WTC11 (cell line): ENCODE results near the gene SLC12A6. TPM values are rescaled to one million over a fixed set of nuclear protein-coding genes. Genes with fewer than 3 reads are reported as not detected.

ENCODE experiments used
- ATAC-seq: fragments of 200-7000 bp; cut with Tn5 transposase; 2 replicates; pipeline ENCODE4 v1.10.0; 2021; ENCODE audit warnings: mild to moderate bottlenecking, moderate library complexity
- CTCF ChIA-PET: fragments of 300-600 bp; sonication (Branson Sonifier 250); formaldehyde crosslinking; loops from one replicate; lab custom pipeline; 2021; ENCODE audit warnings: antibody characterized with exemption; lab: Charles Lee
- POLR2A ChIA-PET: fragments of 350-600 bp; sonication (Branson Sonifier 250); formaldehyde crosslinking; loops from one replicate; lab custom pipeline; 2021; ENCODE audit warnings: antibody characterized with exemption; lab: Charles Lee
- DNase-seq: peaks from one replicate; pipeline ENCODE4 v3.0.0; 2021; ENCODE audit warnings: low spot score
- H3K27ac Mint-ChIP-seq: 2 replicates; pipeline ENCODE4 v1.8.0; 2021; ENCODE audit warnings: mixed read lengths
- H3K27me3 Mint-ChIP-seq: 2 replicates; pipeline ENCODE4 v1.8.0; 2021; ENCODE audit warnings: low read depth, mild to moderate bottlenecking, moderate library complexity, mixed read lengths
- H3K36me3 Mint-ChIP-seq: 2 replicates; pipeline ENCODE4 v1.8.0; 2021; ENCODE audit warnings: mixed read lengths
- H3K4me1 Mint-ChIP-seq: 2 replicates; pipeline ENCODE4 v1.8.0; 2022; ENCODE audit warnings: mixed read lengths
- H3K4me3 Mint-ChIP-seq: 2 replicates; pipeline ENCODE4 v1.8.0; 2021; ENCODE audit warnings: mild to moderate bottlenecking, moderate library complexity, mixed read lengths
- H3K9me3 Mint-ChIP-seq: 2 replicates; pipeline ENCODE4 v1.8.0; 2021; ENCODE audit warnings: mixed read lengths
- MXD4 ChIP-seq: fragments of 250-450 bp; sonication (Bioruptor Pico); IDR thresholded peaks from 2 replicates; pipeline ENCODE4 v1.8.0; 2021; ENCODE audit warnings: mild to moderate bottlenecking, moderate library complexity, borderline replicate concordance
- NFYB ChIP-seq: sonication (generic); formaldehyde crosslinking; conservative IDR thresholded peaks from 2 replicates; pipeline ENCODE4 v1.8.0; 2022; ENCODE audit warnings: low read depth, missing genetic modification reagents
- NR2C2 ChIP-seq: sonication (generic); formaldehyde crosslinking; IDR thresholded peaks from 2 replicates; pipeline ENCODE4 v1.8.0; 2022; ENCODE audit warnings: mild to moderate bottlenecking, missing genetic modification reagents
- RELA ChIP-seq: sonication (generic); formaldehyde crosslinking; IDR thresholded peaks from 2 replicates; pipeline ENCODE4 v1.8.1; 2022; ENCODE audit warnings: missing genetic modification reagents, mild to moderate bottlenecking, borderline replicate concordance
- ZBTB21 ChIP-seq: sonication (generic); formaldehyde crosslinking; IDR thresholded peaks from 2 replicates; pipeline ENCODE4 v1.8.1; 2023; ENCODE audit warnings: mild to moderate bottlenecking, missing genetic modification reagents, borderline replicate concordance
- ZNF232 ChIP-seq: sonication (generic); formaldehyde crosslinking; IDR thresholded peaks from 2 replicates; pipeline ENCODE4 v1.8.0; 2022; ENCODE audit warnings: mild to moderate bottlenecking, missing genetic modification reagents
- ZNF671 ChIP-seq: fragments of 250-450 bp; sonication (Bioruptor Pico); IDR thresholded peaks from 2 replicates; pipeline ENCODE4 v1.8.0; 2021; ENCODE audit warnings: mild to moderate bottlenecking
- total RNA-seq: library from RNA; stranded (reverse); gene quantifications from 3 replicates; pipeline ENCODE4 v1.2.3, GENCODE V29; 2021
- TF ChIP-seq, protein P1 (sequence below): sonication (generic); formaldehyde crosslinking; IDR thresholded peaks from 2 replicates; pipeline ENCODE4 v1.8.1; 2023; ENCODE audit warnings: mild to moderate bottlenecking, missing genetic modification reagents, borderline replicate concordance
- TF ChIP-seq, protein P2 (sequence below): sonication (generic); formaldehyde crosslinking; IDR thresholded peaks from 2 replicates; pipeline ENCODE4 v1.8.0; 2023; ENCODE audit warnings: mild to moderate bottlenecking, missing genetic modification reagents
- TF ChIP-seq, protein P3 (sequence below): sonication (generic); formaldehyde crosslinking; IDR thresholded peaks from 2 replicates; pipeline ENCODE4 v1.8.1; 2022; ENCODE audit warnings: low read depth, mild to moderate bottlenecking, moderate library complexity, missing genetic modification reagents, borderline replicate concordance
- TF ChIP-seq, protein P4 (sequence below): sonication (generic); formaldehyde crosslinking; IDR thresholded peaks from 2 replicates; pipeline ENCODE4 v1.8.1; 2023; ENCODE audit warnings: mild to moderate bottlenecking, missing genetic modification reagents
- TF ChIP-seq, protein P5 (sequence below): sonication (generic); formaldehyde crosslinking; IDR thresholded peaks from 2 replicates; pipeline ENCODE4 v1.8.0; 2022; ENCODE audit warnings: mild to moderate bottlenecking, missing genetic modification reagents
- TF ChIP-seq, protein P6 (sequence below): sonication (generic); formaldehyde crosslinking; IDR thresholded peaks from 2 replicates; pipeline ENCODE4 v1.8.1; 2023; ENCODE audit warnings: mild to moderate bottlenecking, missing genetic modification reagents, moderate library complexity
- TF ChIP-seq, protein P7 (sequence below): sonication (generic); formaldehyde crosslinking; IDR thresholded peaks from 2 replicates; pipeline ENCODE4 v1.8.0; 2022; ENCODE audit warnings: missing genetic modification reagents

SLC12A6 gene
- total RNA-seq, 1 experiment from 2014 or later: 16.2 TPM

DNA sequence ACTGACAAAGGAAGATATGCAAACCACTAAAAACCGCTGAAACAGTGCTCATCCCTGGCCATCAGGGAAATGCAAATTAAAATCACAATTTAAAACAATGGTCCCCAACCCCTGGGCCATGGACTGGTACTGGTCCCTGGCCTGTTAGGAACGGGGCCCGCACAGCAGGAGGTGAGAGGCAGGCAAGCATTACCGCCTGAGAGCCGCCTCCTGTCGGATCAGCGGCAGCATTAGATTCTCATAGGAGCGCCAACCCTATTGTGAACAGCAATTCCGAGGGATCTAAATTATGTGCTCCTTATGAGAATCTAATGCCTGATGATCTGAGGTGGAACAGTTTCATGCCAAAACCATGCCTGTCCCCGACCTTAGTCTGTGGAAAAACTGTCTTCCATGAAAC, 14.4 kb downstream of the SLC12A6 start (continued):
- TF ChIP-seq, protein P1, sequence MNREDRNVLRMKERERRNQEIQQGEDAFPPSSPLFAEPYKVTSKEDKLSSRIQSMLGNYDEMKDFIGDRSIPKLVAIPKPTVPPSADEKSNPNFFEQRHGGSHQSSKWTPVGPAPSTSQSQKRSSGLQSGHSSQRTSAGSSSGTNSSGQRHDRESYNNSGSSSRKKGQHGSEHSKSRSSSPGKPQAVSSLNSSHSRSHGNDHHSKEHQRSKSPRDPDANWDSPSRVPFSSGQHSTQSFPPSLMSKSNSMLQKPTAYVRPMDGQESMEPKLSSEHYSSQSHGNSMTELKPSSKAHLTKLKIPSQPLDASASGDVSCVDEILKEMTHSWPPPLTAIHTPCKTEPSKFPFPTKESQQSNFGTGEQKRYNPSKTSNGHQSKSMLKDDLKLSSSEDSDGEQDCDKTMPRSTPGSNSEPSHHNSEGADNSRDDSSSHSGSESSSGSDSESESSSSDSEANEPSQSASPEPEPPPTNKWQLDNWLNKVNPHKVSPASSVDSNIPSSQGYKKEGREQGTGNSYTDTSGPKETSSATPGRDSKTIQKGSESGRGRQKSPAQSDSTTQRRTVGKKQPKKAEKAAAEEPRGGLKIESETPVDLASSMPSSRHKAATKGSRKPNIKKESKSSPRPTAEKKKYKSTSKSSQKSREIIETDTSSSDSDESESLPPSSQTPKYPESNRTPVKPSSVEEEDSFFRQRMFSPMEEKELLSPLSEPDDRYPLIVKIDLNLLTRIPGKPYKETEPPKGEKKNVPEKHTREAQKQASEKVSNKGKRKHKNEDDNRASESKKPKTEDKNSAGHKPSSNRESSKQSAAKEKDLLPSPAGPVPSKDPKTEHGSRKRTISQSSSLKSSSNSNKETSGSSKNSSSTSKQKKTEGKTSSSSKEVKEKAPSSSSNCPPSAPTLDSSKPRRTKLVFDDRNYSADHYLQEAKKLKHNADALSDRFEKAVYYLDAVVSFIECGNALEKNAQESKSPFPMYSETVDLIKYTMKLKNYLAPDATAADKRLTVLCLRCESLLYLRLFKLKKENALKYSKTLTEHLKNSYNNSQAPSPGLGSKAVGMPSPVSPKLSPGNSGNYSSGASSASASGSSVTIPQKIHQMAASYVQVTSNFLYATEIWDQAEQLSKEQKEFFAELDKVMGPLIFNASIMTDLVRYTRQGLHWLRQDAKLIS (CRISPR knock-in tag): no peak
- TF ChIP-seq NR2C2 (CRISPR knock-in tag) (no peak), ZBTB21 (CRISPR knock-in tag) (no peak), MXD4 (CRISPR knock-in tag) (no peak), NFYB (CRISPR knock-in tag) (no peak), ZNF671 (CRISPR knock-in tag) (no peak), RELA (CRISPR knock-in tag) (no peak), ZNF232 (no peak)
- TF ChIP-seq, protein P2, sequence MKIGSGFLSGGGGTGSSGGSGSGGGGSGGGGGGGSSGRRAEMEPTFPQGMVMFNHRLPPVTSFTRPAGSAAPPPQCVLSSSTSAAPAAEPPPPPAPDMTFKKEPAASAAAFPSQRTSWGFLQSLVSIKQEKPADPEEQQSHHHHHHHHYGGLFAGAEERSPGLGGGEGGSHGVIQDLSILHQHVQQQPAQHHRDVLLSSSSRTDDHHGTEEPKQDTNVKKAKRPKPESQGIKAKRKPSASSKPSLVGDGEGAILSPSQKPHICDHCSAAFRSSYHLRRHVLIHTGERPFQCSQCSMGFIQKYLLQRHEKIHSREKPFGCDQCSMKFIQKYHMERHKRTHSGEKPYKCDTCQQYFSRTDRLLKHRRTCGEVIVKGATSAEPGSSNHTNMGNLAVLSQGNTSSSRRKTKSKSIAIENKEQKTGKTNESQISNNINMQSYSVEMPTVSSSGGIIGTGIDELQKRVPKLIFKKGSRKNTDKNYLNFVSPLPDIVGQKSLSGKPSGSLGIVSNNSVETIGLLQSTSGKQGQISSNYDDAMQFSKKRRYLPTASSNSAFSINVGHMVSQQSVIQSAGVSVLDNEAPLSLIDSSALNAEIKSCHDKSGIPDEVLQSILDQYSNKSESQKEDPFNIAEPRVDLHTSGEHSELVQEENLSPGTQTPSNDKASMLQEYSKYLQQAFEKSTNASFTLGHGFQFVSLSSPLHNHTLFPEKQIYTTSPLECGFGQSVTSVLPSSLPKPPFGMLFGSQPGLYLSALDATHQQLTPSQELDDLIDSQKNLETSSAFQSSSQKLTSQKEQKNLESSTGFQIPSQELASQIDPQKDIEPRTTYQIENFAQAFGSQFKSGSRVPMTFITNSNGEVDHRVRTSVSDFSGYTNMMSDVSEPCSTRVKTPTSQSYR (CRISPR knock-in tag): no peak
- TF ChIP-seq, protein P3, sequence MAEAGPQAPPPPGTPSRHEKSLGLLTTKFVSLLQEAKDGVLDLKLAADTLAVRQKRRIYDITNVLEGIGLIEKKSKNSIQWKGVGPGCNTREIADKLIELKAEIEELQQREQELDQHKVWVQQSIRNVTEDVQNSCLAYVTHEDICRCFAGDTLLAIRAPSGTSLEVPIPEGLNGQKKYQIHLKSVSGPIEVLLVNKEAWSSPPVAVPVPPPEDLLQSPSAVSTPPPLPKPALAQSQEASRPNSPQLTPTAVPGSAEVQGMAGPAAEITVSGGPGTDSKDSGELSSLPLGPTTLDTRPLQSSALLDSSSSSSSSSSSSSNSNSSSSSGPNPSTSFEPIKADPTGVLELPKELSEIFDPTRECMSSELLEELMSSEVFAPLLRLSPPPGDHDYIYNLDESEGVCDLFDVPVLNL: no peak
- TF ChIP-seq, protein P4, sequence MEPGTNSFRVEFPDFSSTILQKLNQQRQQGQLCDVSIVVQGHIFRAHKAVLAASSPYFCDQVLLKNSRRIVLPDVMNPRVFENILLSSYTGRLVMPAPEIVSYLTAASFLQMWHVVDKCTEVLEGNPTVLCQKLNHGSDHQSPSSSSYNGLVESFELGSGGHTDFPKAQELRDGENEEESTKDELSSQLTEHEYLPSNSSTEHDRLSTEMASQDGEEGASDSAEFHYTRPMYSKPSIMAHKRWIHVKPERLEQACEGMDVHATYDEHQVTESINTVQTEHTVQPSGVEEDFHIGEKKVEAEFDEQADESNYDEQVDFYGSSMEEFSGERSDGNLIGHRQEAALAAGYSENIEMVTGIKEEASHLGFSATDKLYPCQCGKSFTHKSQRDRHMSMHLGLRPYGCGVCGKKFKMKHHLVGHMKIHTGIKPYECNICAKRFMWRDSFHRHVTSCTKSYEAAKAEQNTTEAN (CRISPR knock-in tag): no peak

DNA sequence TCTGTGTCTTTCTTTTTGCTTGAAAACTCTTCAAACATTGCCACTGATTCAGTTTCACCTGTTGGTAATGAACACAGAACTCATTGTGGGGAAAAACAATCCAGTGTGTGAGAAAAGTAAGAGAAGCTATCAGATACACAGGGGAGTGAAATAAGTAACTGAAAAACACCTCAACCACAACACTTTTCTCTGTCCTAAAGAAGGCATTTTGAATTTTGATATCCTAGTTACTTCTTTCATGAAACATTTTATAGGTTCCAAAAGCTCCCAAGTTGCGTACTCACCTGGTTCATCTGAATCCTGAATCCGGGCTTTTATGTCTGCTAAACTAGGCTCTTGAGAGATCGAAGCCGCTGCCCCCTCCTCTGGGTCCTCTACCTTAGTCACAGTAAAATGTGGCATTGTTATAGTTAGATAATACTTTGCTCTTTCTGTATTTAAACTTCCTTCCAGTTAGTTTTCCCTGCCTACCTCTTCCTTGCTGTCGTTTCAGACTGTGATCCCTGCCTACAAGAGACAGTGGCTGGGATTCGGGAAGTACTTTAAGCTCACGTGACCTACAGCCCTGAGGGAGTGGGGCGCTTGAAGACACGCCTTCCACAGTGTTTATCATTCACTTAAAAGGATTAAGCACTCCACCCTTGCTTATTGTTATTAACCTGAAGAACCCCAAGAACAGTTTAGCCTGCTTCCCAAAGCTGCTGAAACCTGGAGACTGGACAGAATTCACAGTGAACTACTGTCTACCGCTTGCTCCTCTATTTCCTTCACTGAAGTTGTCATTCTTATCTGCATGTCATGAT, 19.1 kb downstream of the SLC12A6 start:
- peak; percentile 25 for DNase-seq
- peaks cover 3% of the 10 kb centered on the region; the same call in 1 of the 2 replicates for H3K36me3 Mint-ChIP-seq
- TF ChIP-seq, protein P1 (CRISPR knock-in tag): no peak
- TF ChIP-seq, protein P5, sequence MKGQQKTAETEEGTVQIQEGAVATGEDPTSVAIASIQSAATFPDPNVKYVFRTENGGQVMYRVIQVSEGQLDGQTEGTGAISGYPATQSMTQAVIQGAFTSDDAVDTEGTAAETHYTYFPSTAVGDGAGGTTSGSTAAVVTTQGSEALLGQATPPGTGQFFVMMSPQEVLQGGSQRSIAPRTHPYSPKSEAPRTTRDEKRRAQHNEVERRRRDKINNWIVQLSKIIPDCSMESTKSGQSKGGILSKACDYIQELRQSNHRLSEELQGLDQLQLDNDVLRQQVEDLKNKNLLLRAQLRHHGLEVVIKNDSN (CRISPR knock-in tag): peak; percentile 92
- TF ChIP-seq, protein P6, sequence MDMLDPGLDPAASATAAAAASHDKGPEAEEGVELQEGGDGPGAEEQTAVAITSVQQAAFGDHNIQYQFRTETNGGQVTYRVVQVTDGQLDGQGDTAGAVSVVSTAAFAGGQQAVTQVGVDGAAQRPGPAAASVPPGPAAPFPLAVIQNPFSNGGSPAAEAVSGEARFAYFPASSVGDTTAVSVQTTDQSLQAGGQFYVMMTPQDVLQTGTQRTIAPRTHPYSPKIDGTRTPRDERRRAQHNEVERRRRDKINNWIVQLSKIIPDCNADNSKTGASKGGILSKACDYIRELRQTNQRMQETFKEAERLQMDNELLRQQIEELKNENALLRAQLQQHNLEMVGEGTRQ (CRISPR knock-in tag): peak; percentile 95
- TF ChIP-seq, protein P7, sequence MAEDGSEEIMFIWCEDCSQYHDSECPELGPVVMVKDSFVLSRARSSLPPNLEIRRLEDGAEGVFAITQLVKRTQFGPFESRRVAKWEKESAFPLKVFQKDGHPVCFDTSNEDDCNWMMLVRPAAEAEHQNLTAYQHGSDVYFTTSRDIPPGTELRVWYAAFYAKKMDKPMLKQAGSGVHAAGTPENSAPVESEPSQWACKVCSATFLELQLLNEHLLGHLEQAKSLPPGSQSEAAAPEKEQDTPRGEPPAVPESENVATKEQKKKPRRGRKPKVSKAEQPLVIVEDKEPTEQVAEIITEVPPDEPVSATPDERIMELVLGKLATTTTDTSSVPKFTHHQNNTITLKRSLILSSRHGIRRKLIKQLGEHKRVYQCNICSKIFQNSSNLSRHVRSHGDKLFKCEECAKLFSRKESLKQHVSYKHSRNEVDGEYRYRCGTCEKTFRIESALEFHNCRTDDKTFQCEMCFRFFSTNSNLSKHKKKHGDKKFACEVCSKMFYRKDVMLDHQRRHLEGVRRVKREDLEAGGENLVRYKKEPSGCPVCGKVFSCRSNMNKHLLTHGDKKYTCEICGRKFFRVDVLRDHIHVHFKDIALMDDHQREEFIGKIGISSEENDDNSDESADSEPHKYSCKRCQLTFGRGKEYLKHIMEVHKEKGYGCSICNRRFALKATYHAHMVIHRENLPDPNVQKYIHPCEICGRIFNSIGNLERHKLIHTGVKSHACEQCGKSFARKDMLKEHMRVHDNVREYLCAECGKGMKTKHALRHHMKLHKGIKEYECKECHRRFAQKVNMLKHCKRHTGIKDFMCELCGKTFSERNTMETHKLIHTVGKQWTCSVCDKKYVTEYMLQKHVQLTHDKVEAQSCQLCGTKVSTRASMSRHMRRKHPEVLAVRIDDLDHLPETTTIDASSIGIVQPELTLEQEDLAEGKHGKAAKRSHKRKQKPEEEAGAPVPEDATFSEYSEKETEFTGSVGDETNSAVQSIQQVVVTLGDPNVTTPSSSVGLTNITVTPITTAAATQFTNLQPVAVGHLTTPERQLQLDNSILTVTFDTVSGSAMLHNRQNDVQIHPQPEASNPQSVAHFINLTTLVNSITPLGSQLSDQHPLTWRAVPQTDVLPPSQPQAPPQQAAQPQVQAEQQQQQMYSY (CRISPR knock-in tag): peak; percentile 69; the same call in 1 of the 2 replicates
- H3K27ac Mint-ChIP-seq: peak overlapping the region; percentile 59
- CTCF ChIA-PET: interaction anchor here (0.8 to 1.8 kb wide), 6 partner anchors 9 to 209 kb away, joined by 3 to 6 read pairs (median 3); partner anchors contain the start of genes LPCAT4, NOP10, NUTM1 and SLC12A6
- H3K27me3 Mint-ChIP-seq: no peaks in the 10 kb centered on the region
- ATAC-seq: peak; percentile 97
- POLR2A ChIA-PET: interaction anchor here (0.6 to 0.7 kb wide), 2 partner anchors 265 to 468 kb away, joined by 3 read pairs; no protein-coding TSS in a partner anchor
- peaks cover 7% of the 10 kb centered on the region for H3K9me3 Mint-ChIP-seq
- H3K4me3 Mint-ChIP-seq: peak overlapping the region; percentile 75
- H3K4me1 Mint-ChIP-seq: peaks cover 16% of the 10 kb centered on the region
